Fibroblast of pulmonary artery (primary cell): Measurements from ENCODE around the gene COX10.
"Not testable (repeated sequence)": the region's sequence is repeated elsewhere in the genome, so short reads cannot be mapped to it uniquely, and the experiment has no call there.

Experiments
- DNase-seq: peaks from one replicate; pipeline ENCODE4 v3.0.0-alpha.2; 2010; ENCODE audit warnings: low read depth
- H3K4me3 ChIP-seq: replicated peaks from 2 replicates; pipeline ENCODE4 v1.5.1; 2011; ENCODE audit warnings: low read depth, mild to moderate bottlenecking, control low read depth, low read length, moderate library complexity
- TF ChIP-seq, protein P1 (sequence below): IDR thresholded peaks from 2 replicates; pipeline ENCODE4 v1.5.1; 2011; ENCODE audit warnings: mild to moderate bottlenecking, control low read depth, low read length, inconsistent platforms; ENCODE audit errors: missing control alignments

COX10 gene

DNA sequence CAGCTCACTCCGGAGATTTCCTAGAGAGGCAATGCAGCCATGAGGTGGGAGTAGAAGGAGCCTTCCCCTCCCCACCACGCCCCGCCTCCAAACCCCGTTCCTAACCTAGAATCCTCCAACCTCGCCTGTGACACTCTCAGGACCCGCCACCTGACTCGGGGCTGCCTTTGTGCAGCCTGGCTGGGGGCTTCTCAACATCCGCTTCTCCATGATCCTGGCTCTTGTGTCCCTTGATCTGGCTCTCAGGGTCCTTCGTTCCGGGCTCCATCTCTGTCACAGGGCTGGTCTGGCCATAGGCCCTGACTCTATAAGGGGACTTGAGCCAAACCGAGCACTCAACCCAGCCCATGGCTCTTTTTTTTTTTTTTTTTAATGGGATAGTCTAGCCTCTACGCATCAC lies 143.1 kb downstream of the COX10 start:
- TF ChIP-seq, protein P1, sequence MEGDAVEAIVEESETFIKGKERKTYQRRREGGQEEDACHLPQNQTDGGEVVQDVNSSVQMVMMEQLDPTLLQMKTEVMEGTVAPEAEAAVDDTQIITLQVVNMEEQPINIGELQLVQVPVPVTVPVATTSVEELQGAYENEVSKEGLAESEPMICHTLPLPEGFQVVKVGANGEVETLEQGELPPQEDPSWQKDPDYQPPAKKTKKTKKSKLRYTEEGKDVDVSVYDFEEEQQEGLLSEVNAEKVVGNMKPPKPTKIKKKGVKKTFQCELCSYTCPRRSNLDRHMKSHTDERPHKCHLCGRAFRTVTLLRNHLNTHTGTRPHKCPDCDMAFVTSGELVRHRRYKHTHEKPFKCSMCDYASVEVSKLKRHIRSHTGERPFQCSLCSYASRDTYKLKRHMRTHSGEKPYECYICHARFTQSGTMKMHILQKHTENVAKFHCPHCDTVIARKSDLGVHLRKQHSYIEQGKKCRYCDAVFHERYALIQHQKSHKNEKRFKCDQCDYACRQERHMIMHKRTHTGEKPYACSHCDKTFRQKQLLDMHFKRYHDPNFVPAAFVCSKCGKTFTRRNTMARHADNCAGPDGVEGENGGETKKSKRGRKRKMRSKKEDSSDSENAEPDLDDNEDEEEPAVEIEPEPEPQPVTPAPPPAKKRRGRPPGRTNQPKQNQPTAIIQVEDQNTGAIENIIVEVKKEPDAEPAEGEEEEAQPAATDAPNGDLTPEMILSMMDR = no peak
- no peak overlapping the region for H3K4me3 ChIP-seq
- no peak for DNase-seq

DNA sequence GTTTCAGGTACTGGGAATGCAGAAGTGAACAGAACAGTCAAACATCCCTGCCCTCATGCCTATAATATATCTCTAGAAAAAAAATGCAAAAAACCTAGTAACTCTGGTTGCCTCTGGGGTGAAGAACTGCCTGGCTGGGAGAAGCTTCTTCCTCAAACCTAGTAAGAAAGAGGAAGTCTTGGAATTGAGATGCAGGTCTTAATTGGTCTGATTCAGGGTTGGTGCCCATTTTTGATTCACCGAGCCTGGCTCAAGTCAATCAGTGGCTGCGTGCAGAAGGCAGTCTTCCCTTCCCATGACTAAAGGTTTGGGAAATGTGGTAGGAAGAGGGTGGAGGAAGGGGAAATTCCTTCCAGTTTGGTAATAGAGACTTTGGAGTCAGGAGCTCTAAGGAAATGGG lies 145.0 kb downstream of the COX10 start:
- peak; percentile 23 for DNase-seq
- no peak overlapping the region for H3K4me3 ChIP-seq
- TF ChIP-seq, protein P1 = no peak

DNA sequence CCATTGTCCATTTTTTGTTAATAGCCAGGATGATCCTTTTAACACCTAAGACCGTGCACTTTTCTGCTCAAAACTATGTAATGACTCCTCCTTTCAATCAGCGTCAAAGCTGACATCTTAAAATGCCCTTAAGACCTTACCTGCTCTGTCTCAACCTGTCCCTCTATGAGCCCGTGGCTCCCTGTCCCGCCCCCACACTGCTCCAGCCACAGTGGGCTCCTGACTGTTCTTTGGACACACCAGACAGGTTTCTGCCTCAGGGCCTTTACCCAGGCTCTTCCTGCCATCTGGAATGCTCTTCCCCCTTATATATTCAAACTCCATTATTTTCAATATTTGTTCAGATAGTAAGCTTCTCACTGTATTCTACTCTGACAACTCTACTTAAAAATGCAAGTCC lies 153.3 kb downstream of the COX10 start:
- no peak overlapping the region for H3K4me3 ChIP-seq
- no peak for DNase-seq
- TF ChIP-seq, protein P1 = no peak

DNA sequence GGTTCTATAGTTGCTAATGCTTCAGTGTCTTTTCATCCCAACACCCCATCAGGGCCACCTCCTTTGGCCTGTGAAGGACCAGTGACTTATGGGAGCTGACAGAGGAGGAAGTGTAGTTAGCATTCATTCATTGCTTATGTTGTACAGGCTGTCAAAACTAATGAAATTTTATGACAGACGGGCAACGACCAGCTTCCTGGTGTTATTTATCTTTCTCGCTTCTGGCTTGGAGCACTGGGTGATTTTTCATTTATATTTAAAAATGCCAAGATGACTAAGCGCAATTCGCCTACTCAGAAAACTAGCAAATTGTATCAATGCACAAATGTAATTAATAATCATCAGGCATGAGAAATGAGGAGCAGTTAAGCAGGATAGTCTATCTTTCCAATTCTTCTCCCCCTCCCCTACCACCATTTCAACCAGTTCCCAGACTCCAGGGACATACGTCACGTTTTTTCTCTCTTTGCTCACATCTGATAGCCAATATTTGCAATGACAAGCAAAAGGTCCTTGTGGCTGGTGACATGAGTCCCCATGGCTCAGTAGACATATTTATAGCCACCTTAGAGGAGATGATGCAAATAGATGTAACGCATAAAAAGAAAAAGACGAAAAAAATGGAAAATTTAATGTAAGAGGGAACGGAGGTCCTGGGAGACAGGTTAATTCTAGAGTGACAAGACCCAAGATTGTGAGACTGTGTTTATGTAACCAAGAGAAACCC lies 156.1 kb downstream of the COX10 start:
- H3K4me3 ChIP-seq = no peak overlapping the region
- TF ChIP-seq, protein P1 = no peak
- no peak for DNase-seq

DNA sequence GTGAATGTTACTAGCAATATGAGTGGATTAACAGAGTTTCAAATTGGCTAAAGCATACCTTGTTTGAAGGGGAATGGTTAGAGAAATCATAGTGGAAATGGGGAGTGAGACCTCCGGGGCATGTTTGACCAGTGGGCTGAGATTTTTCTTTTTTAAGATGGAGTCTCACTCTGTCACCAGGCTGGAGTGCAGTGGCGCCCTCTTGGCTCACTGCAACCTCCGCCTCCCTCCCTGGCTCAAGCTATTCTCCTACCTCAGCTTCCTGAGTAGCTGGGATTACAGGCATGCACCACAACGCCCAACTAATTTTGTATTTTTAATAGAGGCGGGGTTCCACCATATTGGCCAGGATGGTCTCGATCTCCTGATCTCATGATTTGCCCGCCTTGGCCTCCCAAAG lies 157.7 kb downstream of the COX10 start:
- no peak for DNase-seq
- H3K4me3 ChIP-seq = no peak overlapping the region
- TF ChIP-seq, protein P1 = no peak

DNA sequence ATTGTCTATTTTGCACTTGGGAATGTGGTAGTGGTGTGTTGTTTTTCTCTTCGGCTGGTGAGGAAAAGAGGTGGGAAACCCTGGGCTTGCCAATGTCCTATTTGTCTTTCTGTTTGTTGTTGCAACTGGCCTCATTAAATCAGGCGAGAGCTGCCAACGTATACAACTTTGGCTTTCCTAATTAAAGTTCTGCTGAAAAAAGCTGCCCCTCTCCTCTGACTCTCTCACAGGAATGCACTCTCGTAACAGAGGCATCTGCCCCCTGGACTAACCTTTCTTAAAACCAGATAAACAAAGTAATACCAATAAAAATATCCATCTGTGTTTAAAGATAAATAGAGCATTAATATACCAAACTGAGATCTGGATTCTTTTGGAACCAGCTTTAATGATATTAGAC lies 159.6 kb downstream of the COX10 start:
- TF ChIP-seq, protein P1 = no peak
- DNase-seq = no peak
- H3K4me3 ChIP-seq = no peak overlapping the region

DNA sequence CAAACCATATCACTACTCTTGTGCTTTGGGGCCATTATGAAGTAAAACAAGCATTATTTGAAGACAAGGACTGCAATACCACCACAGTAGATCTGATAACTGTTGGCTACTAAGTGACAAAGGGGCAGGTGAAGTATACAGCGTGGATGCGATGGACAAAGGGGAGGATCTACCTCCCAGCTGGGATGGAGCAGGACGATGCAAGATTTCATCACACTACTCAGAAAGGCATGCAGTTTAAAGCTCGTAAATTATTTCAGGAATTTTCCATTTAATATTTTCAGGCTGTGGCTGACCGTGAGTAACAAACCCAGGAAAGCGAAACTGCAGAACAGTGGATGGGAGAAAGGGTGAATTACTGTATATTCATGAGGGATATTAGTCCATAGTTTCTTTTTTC lies 161.9 kb downstream of the COX10 start:
- DNase-seq, H3K4me3 ChIP-seq: not testable (repeated sequence)

DNA sequence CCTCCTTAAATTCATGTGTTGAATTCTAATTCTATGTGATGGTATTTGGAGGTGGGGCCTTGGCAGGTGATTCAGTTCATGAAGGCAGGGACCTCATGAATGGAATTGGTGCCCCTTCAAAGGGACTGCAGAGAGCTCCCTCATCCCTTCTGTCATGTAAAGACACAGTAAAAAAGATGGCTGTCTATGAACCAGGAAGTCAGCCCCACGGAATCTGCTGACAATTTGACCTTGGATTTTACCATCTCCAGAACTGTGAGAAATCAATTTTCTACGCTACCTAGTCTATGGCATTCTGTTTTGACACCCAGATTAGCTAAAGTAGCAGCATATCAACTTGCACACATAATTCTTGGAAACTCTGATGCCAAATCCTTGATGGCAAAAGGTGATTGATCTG lies 165.7 kb downstream of the COX10 start:
- not testable (repeated sequence) for H3K4me3 ChIP-seq, DNase-seq

DNA sequence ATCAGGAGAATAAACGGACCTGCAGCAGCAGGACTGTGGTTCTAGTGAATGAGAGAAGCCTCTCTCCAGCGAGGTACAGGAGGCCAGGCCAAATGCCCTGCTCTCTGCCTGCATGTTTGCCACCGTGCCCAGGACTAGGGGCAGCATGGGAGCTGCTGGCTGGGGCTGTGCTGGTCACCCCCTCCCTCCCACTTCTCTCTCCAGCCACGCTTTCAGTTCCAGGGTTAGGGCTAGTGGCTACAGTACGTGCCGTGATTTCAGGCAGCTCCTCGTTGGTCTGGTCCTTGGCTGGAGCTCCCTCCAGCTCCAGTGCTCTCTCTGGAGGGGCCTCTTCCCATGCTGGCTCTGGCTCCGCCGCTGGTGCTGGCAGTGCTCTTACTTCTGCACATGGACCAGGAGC lies 166.7 kb downstream of the COX10 start:
- not testable (repeated sequence) for DNase-seq, H3K4me3 ChIP-seq

DNA sequence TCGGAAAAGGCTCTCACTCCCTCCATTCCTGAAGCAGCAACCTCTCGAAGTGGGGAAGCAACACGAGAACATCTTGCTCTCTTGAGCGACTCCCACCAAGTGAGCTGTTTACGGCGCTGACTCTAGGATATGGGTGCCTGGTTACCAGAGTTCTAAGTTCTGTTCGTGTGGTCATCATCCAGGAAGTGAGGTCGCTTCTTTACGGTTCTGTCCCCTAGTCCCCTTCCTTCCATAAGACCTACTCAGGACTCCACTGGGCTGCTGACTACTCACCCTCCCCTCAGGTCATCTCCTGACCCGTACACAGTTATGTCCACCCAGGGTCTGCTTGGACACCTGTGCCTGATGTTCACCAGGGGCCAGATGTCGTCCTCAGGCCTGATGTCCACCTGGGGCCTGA lies 167.5 kb downstream of the COX10 start, which contains the start of gene CDRT15:
CDRT15 (minus strand) TSS at position 101 of the 400 bp plus-strand sequence; CDS start at position 72, 29 bp downstream.
- H3K4me3 ChIP-seq, DNase-seq: not testable (repeated sequence)

DNA sequence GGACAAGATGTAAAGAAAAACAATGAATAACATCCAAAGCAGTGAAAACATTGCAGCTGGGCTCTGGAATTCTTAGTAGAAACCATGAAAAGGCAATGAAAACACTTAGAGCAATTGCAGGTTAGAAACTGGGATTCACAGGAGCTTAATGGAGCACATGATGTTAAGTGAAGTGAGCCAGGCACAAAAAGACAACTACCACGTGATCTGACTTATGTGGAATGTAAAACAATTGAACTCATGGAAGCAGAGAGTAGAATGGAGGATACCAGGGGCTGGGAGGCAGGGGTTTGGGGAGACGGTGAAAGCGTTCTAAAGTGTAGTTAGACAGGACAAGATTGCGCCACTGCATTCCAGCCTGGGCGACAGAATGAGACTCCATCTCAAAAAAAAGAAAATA lies 170.0 kb downstream of the COX10 start:
- not testable (repeated sequence) for H3K4me3 ChIP-seq, DNase-seq
